Measurements from ENCODE around the gene SCFD2.

- TF ChIP-seq CTCF (IDR thresholded peaks at IDR 0.05; ENCODE audit: low read depth, low read length, missing input control) (no peak), RAD21 (IDR thresholded peaks at IDR 0.05) (no peak), GABPA (IDR thresholded peaks at IDR 0.05 in 1 of 2, conservative IDR thresholded peaks at IDR 0.05 in 1 of 2) (no peak), ATF3 (IDR thresholded peaks at IDR 0.05) (no peak), HNF4A (conservative IDR thresholded peaks at IDR 0.05) (no peak)
Observed at GRCh38 chr4:52824270-52824602, 541.6 kb downstream of the SCFD2 start.
